ENCODE measurements around the gene SART3.

- TF ChIP-seq CTCF (IDR thresholded peaks at IDR 0.05) (no peak), MEF2A (IDR thresholded peaks at IDR 0.05; ENCODE audit: borderline replicate concordance, low read depth) (no peak), POLR2AphosphoS5 (IDR thresholded peaks at IDR 0.05; ENCODE audit: low read depth, low read length) (no peak), GATA2 (CRISPR knock-in tag; IDR thresholded peaks at IDR 0.05) (no peak), MAX (IDR thresholded peaks at IDR 0.05; ENCODE audit: low read depth) (no peak), RFX5 (IDR thresholded peaks at IDR 0.05; ENCODE audit: low read length) (no peak), SIN3A (IDR thresholded peaks at IDR 0.05; ENCODE audit: borderline replicate concordance, low read depth, low read length) (no peak), ELF1 (IDR thresholded peaks at IDR 0.05) (no peak), TCF12 (IDR thresholded peaks at IDR 0.05) (no peak)
- TF ChIP-seq, protein P1, sequence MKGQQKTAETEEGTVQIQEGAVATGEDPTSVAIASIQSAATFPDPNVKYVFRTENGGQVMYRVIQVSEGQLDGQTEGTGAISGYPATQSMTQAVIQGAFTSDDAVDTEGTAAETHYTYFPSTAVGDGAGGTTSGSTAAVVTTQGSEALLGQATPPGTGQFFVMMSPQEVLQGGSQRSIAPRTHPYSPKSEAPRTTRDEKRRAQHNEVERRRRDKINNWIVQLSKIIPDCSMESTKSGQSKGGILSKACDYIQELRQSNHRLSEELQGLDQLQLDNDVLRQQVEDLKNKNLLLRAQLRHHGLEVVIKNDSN (IDR thresholded peaks at IDR 0.05; ENCODE audit: borderline replicate concordance, low read depth) = no peak
- TF ChIP-seq, protein P2, sequence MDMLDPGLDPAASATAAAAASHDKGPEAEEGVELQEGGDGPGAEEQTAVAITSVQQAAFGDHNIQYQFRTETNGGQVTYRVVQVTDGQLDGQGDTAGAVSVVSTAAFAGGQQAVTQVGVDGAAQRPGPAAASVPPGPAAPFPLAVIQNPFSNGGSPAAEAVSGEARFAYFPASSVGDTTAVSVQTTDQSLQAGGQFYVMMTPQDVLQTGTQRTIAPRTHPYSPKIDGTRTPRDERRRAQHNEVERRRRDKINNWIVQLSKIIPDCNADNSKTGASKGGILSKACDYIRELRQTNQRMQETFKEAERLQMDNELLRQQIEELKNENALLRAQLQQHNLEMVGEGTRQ (IDR thresholded peaks at IDR 0.05; ENCODE audit: borderline replicate concordance, low read depth, low read length) = no peak
These were observed 11.3 kb upstream of the SART3 start for GRCh38 chr12:108572166-108572790.
